HCT116 (cell line): ENCODE results near the gene IZUMO1. TPM values are rescaled to one million over a fixed set of nuclear protein-coding genes. Genes with fewer than 3 reads are reported as not detected.

Source experiments
- ATAC-seq: fragments of 200-7000 bp; cut with Tn5 transposase; 2 replicates; pipeline ENCODE4 v1.9.1; 2020; ENCODE audit warnings: mild to moderate bottlenecking, moderate library complexity
- BruUV-seq: library from RNA; stranded (reverse); fragments of 400-500 nt; replicated peaks from 2 replicates; lab custom pipeline; 2021; lab: Mats Ljungman, UMichigan
- CTCF ChIA-PET: fragments of 300-600 bp; sonication (Branson Sonifier 250); formaldehyde crosslinking; loops from one replicate; lab custom pipeline; 2021; ENCODE audit warnings: antibody characterized with exemption; lab: Charles Lee
- POLR2A ChIA-PET: fragments of 300-600, 350-600 bp; sonication (Branson Sonifier 250); formaldehyde crosslinking; loops from one replicate; lab custom pipeline; 2021; ENCODE audit warnings: antibody characterized with exemption; lab: Charles Lee
- RAD21 ChIA-PET, 2 experiments: fragments of 300-600 bp; sonication (Branson Sonifier 250); formaldehyde crosslinking; loops; one replicate each; lab custom pipeline; 2023; ENCODE audit warnings: low total read pairs in 2 of 2; ENCODE audit not compliant: uncharacterized antibody in 2 of 2, unreplicated experiment in 2 of 2, low non-redundant PET in 1 of 2; lab: Charles Lee
- DNase-seq: peaks from one replicate; pipeline ENCODE4 v3.0.0-alpha.2; 2010; ENCODE audit warnings: low read depth, low spot score
- H2AFZ ChIP-seq: fragments of 200-600 bp; shearing (Covaris generic), sonication (generic); 2 replicates; pipeline ENCODE4 v1.6.1; 2017; ENCODE audit warnings: low read depth, mixed run types, mixed read lengths, antibody characterized with exemption, low read length; ENCODE audit not compliant: poor library complexity, severe bottlenecking
- H3K27ac ChIP-seq: 2 replicates; pipeline ENCODE4 v1.5.1; 2012; ENCODE audit warnings: low read depth, low read length
- H3K27me3 ChIP-seq: fragments of 200-600 bp; sonication (generic); 2 replicates; pipeline ENCODE4 v1.6.1; 2016; ENCODE audit warnings: mixed run types, low read length, mixed read lengths; ENCODE audit not compliant: insufficient read depth
- H3K36me3 ChIP-seq, 2 experiments: fragments of 200-500 bp in 1 of 2; fragments of 200-600 bp in 1 of 2; sonication (Bioruptor generic) in 1 of 2; sonication (generic) in 1 of 2; 2 replicates each; pipeline versions ENCODE4 v1.5.1 to v1.6.1; 2014 to 2016; ENCODE audit warnings: low read length in 2 of 2, inconsistent platforms in 1 of 2, mixed read lengths in 1 of 2, mixed run types in 1 of 2; ENCODE audit not compliant: insufficient read depth in 2 of 2, control insufficient read depth in 1 of 2
- H3K4me1 ChIP-seq, 2 experiments: fragments of 200-600 bp in 1 of 2; sonication (generic) in 1 of 2; 2 replicates each; pipeline versions ENCODE4 v1.5.1 to v1.6.1; 2012 to 2017; ENCODE audit warnings: low read length in 2 of 2, inconsistent platforms in 1 of 2, mild to moderate bottlenecking in 1 of 2, mixed read lengths in 1 of 2, mixed run types in 1 of 2, moderate library complexity in 1 of 2; ENCODE audit not compliant: insufficient read depth in 2 of 2, control insufficient read depth in 1 of 2
- H3K4me2 ChIP-seq: fragments of 200-600 bp; sonication (generic); 2 replicates; pipeline ENCODE4 v1.6.1; 2017; ENCODE audit warnings: mixed run types, low read length, mixed read lengths
- H3K4me3 ChIP-seq, 2 experiments: fragments of 200-600 bp in 1 of 2; sonication (generic) in 1 of 2; replicated peaks in 1 of 2; 2 replicates each; pipeline ENCODE4 v1.5.1; 2011 to 2016; ENCODE audit warnings: low read length in 2 of 2, control low read depth in 1 of 2, low read depth in 1 of 2, mild to moderate bottlenecking in 1 of 2, mixed read lengths in 1 of 2, mixed run types in 1 of 2
- H3K79me2 ChIP-seq: fragments of 200-600 bp; sonication (generic); 2 replicates; pipeline ENCODE4 v1.6.1; 2017; ENCODE audit warnings: mild to moderate bottlenecking, mixed run types, low read length, moderate library complexity, mixed read lengths; ENCODE audit not compliant: insufficient read depth
- H3K9ac ChIP-seq: fragments of 200-600 bp; sonication (generic); 2 replicates; pipeline ENCODE4 v1.6.1; 2016; ENCODE audit warnings: low read length, mixed read lengths
- H3K9me2 ChIP-seq: fragments of 200-600 bp; sonication (generic), shearing (Covaris generic); 2 replicates; pipeline ENCODE4 v1.6.1; 2017; ENCODE audit warnings: mixed run types, mild to moderate bottlenecking, moderate library complexity; ENCODE audit not compliant: insufficient read depth
- H3K9me3 ChIP-seq, 2 experiments: fragments of 200-500 bp in 1 of 2; fragments of 200-600 bp in 1 of 2; sonication (Bioruptor generic) in 1 of 2; sonication (generic) in 1 of 2; 2 replicates each; pipeline ENCODE4 v1.6.1; 2014 to 2017; ENCODE audit warnings: low read length in 2 of 2, mixed read lengths in 2 of 2, inconsistent platforms in 1 of 2, low read depth in 1 of 2, mild to moderate bottlenecking in 1 of 2, mixed run types in 1 of 2, moderate library complexity in 1 of 2; ENCODE audit not compliant: control insufficient read depth in 1 of 2, insufficient read depth in 1 of 2
- H4K20me1 ChIP-seq: fragments of 200-600 bp; sonication (generic), shearing (Covaris generic); 2 replicates; pipeline ENCODE4 v1.6.1; 2017; ENCODE audit warnings: mixed run types, mild to moderate bottlenecking, moderate library complexity; ENCODE audit not compliant: insufficient read depth
- EGR1 ChIP-seq: IDR thresholded peaks from 2 replicates; pipeline ENCODE4 v1.6.1; 2012; ENCODE audit warnings: low read depth
- ELF1 ChIP-seq: IDR thresholded peaks from 2 replicates; pipeline ENCODE4 v1.6.1; 2012; ENCODE audit warnings: low read depth, borderline replicate concordance
- EZH2 ChIP-seq: fragments of 200-600 bp; sonication (generic); IDR thresholded peaks from 2 replicates; pipeline ENCODE4 v1.6.1; 2017; ENCODE audit warnings: antibody characterized with exemption, mixed run types
- EZH2phosphoT487 ChIP-seq: fragments of 200-600 bp; IDR thresholded peaks from 2 replicates; pipeline ENCODE4 v1.6.1; 2018; ENCODE audit warnings: antibody characterized with exemption, borderline replicate concordance
- JUND ChIP-seq: IDR thresholded peaks from 2 replicates; pipeline ENCODE4 v1.6.1; 2012
- POLR2A ChIP-seq: IDR thresholded peaks from 2 replicates; pipeline ENCODE4 v1.7.0; 2011; ENCODE audit warnings: borderline replicate concordance; ENCODE audit not compliant: insufficient read depth, insufficient read length; ENCODE audit errors: extremely low read depth
- POLR2AphosphoS5 ChIP-seq: IDR thresholded peaks from 2 replicates; pipeline ENCODE4 v1.6.1; 2011; ENCODE audit warnings: mild to moderate bottlenecking, low read depth, low read length, moderate library complexity
- RAD21 ChIP-seq: IDR thresholded peaks from 2 replicates; pipeline ENCODE4 v1.6.1; 2012; ENCODE audit warnings: low read depth, mild to moderate bottlenecking
- YY1 ChIP-seq: IDR thresholded peaks from 2 replicates; pipeline ENCODE4 v1.6.1; 2011; ENCODE audit warnings: low read length, low read depth, moderate library complexity, mild to moderate bottlenecking; ENCODE audit not compliant: insufficient replicate concordance; ENCODE audit errors: extremely low read depth
- ZFX ChIP-seq: fragments of 450-650 bp; IDR thresholded peaks from 2 replicates; pipeline ENCODE4 v1.6.1; 2017
- intact Hi-C: fragments of 100-400 bp; cut with micrococcal nuclease; formaldehyde crosslinking; loops from 2 replicates; pipeline ENCODE4 v1.10.0; 2022
- total RNA-seq: library from RNA; stranded (reverse); gene quantifications from one replicate; pipeline ENCODE4 v1.2.1, GENCODE V29; 2021; ENCODE audit not compliant: unreplicated experiment
- TF ChIP-seq, protein P1 (sequence below): IDR thresholded peaks from 2 replicates; pipeline ENCODE4 v1.6.1; 2012; ENCODE audit warnings: low read depth
- TF ChIP-seq, protein P2 (sequence below): IDR thresholded peaks from 2 replicates; pipeline ENCODE4 v1.6.1; 2011; ENCODE audit warnings: mild to moderate bottlenecking, low read length, moderate library complexity; ENCODE audit not compliant: insufficient replicate concordance; ENCODE audit errors: extremely low read depth
- TF ChIP-seq, protein P3 (sequence below): IDR thresholded peaks from 2 replicates; pipeline ENCODE4 v1.6.1; 2012

Gene IZUMO1
- total RNA-seq, 1 experiment from 2014 or later: 1.7 TPM

DNA sequence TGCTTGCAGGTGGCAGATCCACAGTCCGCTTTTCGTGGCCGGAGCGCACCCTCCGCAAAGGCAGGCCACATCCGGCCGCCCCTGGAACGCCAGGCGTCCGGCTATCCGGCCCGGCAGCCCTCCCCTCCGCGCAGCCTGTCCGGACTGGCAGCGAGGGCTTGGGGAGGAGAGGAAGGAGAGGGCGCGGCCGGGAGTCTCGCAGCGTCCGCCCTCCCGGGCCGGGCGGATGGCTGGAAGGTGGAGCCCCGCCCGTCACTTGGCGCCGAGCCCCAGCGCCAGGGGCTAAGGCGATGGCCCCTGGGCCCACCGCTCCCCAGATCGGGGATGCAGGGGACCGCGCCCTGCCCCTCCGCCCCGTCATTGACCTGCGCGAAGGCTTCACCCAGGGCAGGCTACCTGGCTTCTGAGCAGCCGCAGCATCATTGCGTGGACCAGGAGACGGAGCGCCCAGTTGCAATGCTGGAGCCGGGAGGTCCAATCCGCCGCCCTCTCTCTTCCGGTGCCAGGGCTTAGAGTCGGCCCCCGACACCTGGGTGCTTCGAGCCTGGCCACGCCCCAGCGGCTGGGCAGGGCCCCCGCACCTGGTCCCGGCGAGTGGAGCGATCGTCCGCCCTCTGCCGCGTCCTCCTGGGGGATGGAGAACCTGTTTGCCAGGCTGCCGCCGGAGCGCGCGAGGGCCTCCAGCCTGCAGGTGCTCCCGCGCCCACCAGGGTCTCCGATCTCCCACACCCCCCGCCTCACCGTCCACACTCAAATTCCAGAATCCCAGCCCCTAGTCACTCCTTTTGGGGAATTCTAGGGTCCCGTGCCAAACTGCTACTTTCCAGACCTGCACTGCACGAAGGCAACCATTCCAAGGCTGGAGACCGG is 6.0 kb upstream of the IZUMO1 start, which contains the start of gene FUT1 (continued):
- peak; percentile 77 for TF ChIP-seq POLR2AphosphoS5
- no peak; the same call in 1 of the 2 replicates for TF ChIP-seq EGR1
- TF ChIP-seq, protein P1, sequence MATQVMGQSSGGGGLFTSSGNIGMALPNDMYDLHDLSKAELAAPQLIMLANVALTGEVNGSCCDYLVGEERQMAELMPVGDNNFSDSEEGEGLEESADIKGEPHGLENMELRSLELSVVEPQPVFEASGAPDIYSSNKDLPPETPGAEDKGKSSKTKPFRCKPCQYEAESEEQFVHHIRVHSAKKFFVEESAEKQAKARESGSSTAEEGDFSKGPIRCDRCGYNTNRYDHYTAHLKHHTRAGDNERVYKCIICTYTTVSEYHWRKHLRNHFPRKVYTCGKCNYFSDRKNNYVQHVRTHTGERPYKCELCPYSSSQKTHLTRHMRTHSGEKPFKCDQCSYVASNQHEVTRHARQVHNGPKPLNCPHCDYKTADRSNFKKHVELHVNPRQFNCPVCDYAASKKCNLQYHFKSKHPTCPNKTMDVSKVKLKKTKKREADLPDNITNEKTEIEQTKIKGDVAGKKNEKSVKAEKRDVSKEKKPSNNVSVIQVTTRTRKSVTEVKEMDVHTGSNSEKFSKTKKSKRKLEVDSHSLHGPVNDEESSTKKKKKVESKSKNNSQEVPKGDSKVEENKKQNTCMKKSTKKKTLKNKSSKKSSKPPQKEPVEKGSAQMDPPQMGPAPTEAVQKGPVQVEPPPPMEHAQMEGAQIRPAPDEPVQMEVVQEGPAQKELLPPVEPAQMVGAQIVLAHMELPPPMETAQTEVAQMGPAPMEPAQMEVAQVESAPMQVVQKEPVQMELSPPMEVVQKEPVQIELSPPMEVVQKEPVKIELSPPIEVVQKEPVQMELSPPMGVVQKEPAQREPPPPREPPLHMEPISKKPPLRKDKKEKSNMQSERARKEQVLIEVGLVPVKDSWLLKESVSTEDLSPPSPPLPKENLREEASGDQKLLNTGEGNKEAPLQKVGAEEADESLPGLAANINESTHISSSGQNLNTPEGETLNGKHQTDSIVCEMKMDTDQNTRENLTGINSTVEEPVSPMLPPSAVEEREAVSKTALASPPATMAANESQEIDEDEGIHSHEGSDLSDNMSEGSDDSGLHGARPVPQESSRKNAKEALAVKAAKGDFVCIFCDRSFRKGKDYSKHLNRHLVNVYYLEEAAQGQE: no peak
- peak; percentile 75 for TF ChIP-seq YY1
- TF ChIP-seq EZH2phosphoT487: no peak
- peak; percentile 83 for TF ChIP-seq JUND
- TF ChIP-seq EZH2: no peak
- no peak for TF ChIP-seq RAD21

DNA sequence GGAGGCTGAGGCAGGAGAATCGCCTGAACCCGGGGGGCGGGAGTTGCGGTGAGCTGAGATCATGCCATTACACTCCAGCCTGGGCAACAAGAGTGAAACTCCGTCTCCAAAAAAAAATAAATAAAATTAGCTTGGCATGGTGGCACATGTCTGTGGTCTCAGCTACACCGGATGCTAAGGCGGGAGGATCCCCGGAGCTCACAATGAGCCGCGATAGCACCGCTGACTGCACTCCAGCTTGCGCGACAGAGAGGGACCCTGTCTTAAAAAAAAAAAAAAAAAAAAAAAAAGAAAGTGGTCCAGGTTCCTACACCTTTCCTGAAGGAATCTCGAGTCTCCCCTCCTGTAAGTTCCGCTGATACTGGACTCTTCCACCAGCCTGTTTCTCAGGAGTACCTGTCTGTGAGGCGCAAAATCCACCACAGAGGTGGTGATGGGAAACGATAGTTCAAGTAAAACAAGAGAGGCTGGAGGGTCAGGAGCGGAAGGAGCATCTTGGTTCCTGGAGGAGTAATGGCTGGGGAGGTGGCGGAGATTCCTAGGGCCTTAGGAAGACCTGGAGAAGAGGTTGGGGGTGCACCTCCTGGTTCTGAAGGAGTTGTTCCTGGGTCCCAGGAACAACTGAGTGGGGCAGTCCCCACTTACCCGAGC is 5.3 kb upstream of the IZUMO1 start:
- TF ChIP-seq, protein P2, sequence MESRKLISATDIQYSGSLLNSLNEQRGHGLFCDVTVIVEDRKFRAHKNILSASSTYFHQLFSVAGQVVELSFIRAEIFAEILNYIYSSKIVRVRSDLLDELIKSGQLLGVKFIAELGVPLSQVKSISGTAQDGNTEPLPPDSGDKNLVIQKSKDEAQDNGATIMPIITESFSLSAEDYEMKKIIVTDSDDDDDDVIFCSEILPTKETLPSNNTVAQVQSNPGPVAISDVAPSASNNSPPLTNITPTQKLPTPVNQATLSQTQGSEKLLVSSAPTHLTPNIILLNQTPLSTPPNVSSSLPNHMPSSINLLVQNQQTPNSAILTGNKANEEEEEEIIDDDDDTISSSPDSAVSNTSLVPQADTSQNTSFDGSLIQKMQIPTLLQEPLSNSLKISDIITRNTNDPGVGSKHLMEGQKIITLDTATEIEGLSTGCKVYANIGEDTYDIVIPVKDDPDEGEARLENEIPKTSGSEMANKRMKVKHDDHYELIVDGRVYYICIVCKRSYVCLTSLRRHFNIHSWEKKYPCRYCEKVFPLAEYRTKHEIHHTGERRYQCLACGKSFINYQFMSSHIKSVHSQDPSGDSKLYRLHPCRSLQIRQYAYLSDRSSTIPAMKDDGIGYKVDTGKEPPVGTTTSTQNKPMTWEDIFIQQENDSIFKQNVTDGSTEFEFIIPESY: no peak
- TF ChIP-seq POLR2A (no peak), EZH2phosphoT487 (no peak), ELF1 (no peak), ZFX (no peak)
- TF ChIP-seq, protein P3, sequence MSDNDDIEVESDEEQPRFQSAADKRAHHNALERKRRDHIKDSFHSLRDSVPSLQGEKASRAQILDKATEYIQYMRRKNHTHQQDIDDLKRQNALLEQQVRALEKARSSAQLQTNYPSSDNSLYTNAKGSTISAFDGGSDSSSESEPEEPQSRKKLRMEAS: no peak
- DNase-seq (peak; percentile 18), ATAC-seq (peak; percentile 26; the same call in 1 of the 2 replicates)
- Histone ChIP-seq H3K4me3 (peak overlapping the region; percentile 78 to 95), H3K4me1 (peaks cover 25 to 40% of the 10 kb centered on the region in 2 experiments), H3K9ac (peak overlapping the region; percentile 85), H3K9me2 (no peaks in the 10 kb centered on the region), H4K20me1 (no peaks in the 10 kb centered on the region), H3K79me2 (peaks cover 43% of the 10 kb centered on the region), H3K4me2 (peak overlapping the region; percentile 88), H3K36me3 (peaks cover 14 to 27% of the 10 kb centered on the region in 2 experiments; a peak in 3 of 4 replicates), H3K9me3 (no peaks in the 10 kb centered on the region), H3K27me3 (no peaks in the 10 kb centered on the region), H3K27ac (peak overlapping the region; percentile 84), H2AFZ (no peak overlapping the region)
- POLR2A ChIA-PET: interaction anchor here (0.6 to 1.5 kb wide), 3 partner anchors 14 to 216 kb away, joined by 4 read pairs; no protein-coding TSS in a partner anchor
- CTCF ChIA-PET: no interaction called here
- BruUV-seq: TSS peak; percentile 67
- RAD21 ChIA-PET: no interaction called here
- intact Hi-C loops: no loop called here
